Panc1 (cell line): ENCODE data around the gene STIL. TPM values are rescaled to one million over a fixed set of nuclear protein-coding genes. Genes with fewer than 3 reads are reported as not detected.
"Not testable (repeated sequence)": the region's sequence is repeated elsewhere in the genome, so short reads cannot be mapped to it uniquely, and the experiment has no call there.

ENCODE experiments used
- ATAC-seq: fragments of 200-7000 bp; cut with Tn5 transposase; 2 replicates; pipeline ENCODE4 v1.9.1; 2020; ENCODE audit warnings: mild to moderate bottlenecking, moderate library complexity
- BruUV-seq: library from RNA; stranded (reverse); fragments of 400-500 nt; replicated peaks from 2 replicates; lab custom pipeline; 2021; lab: Mats Ljungman, UMichigan
- CTCF ChIA-PET: fragments of 300-600 bp; sonication (Branson Sonifier 250); formaldehyde crosslinking; loops from one replicate; lab custom pipeline; 2022; ENCODE audit warnings: antibody characterized with exemption; lab: Charles Lee
- POLR2A ChIA-PET: fragments of 300-600 bp; sonication (Branson Sonifier 250); formaldehyde crosslinking; loops from one replicate; lab custom pipeline; 2022; ENCODE audit warnings: antibody characterized with exemption; lab: Charles Lee
- DNase-seq: peaks from one replicate; pipeline ENCODE4 v3.0.0-alpha.2; 2010; ENCODE audit warnings: low read depth, low spot score
- H3K27ac ChIP-seq: 2 replicates; pipeline ENCODE4 v1.5.1; 2011; ENCODE audit warnings: mild to moderate bottlenecking, low read length, inconsistent platforms
- H3K27me3 ChIP-seq: fragments of 200-500 bp; sonication (Bioruptor generic); 2 replicates; pipeline ENCODE4 v1.6.0; 2014; ENCODE audit warnings: low read length, inconsistent platforms; ENCODE audit not compliant: control insufficient read depth, insufficient read depth
- H3K36me3 ChIP-seq: fragments of 200-500 bp; sonication (Bioruptor generic); 2 replicates; pipeline ENCODE4 v1.5.1; 2014; ENCODE audit warnings: inconsistent platforms, mild to moderate bottlenecking, low read length, moderate library complexity; ENCODE audit not compliant: control insufficient read depth, insufficient read depth
- H3K4me1 ChIP-seq: 2 replicates; pipeline ENCODE4 v1.5.1; 2011; ENCODE audit warnings: inconsistent platforms, mild to moderate bottlenecking, low read length, moderate library complexity; ENCODE audit not compliant: control insufficient read depth, insufficient read depth
- H3K4me3 ChIP-seq, 2 experiments: 2 replicates each; pipeline ENCODE4 v1.5.1; 2011 to 2012; ENCODE audit warnings: low read depth in 2 of 2, low read length in 2 of 2, mild to moderate bottlenecking in 2 of 2, inconsistent platforms in 1 of 2, moderate library complexity in 1 of 2
- H3K9me3 ChIP-seq: fragments of 200-500 bp; sonication (Bioruptor generic); 2 replicates; pipeline ENCODE4 v1.5.1; 2014; ENCODE audit warnings: low read depth, mild to moderate bottlenecking, inconsistent platforms, low read length, moderate library complexity; ENCODE audit not compliant: control insufficient read depth, insufficient read depth
- CTCF ChIP-seq: fragments of 450-650 bp; IDR thresholded peaks from 2 replicates; pipeline ENCODE4 v1.5.1; 2017; ENCODE audit warnings: mild to moderate bottlenecking
- POLR2AphosphoS5 ChIP-seq: IDR thresholded peaks from 2 replicates; pipeline ENCODE4 v1.6.1; 2012; ENCODE audit warnings: mild to moderate bottlenecking, low read depth, low read length, moderate library complexity
- REST ChIP-seq, 2 experiments: IDR thresholded peaks; 2 replicates each; pipeline ENCODE4 v1.6.1; 2011 to 2012; ENCODE audit warnings: low read depth in 2 of 2, control low read depth in 1 of 2, low read length in 1 of 2, mild to moderate bottlenecking in 1 of 2, moderate library complexity in 1 of 2; ENCODE audit not compliant: insufficient read depth in 1 of 2
- SIN3A ChIP-seq: IDR thresholded peaks from 2 replicates; pipeline ENCODE4 v1.6.1; 2012; ENCODE audit warnings: low read depth, mild to moderate bottlenecking, low read length, moderate library complexity, borderline replicate concordance; ENCODE audit not compliant: insufficient read depth
- TCF7L2 ChIP-seq: IDR thresholded peaks from 2 replicates; pipeline ENCODE4 v1.6.1; 2011; ENCODE audit warnings: mild to moderate bottlenecking, low read depth, low read length, inconsistent platforms
- in situ Hi-C: cut with HindIII; loops from 2 replicates; pipeline ENCODE4 v1.10.0; 2016; ENCODE audit warnings: low sequenced_read_pairs, low pct_unique_long_range_greater_than_20kb
- intact Hi-C: fragments of 100-400 bp; cut with micrococcal nuclease; formaldehyde crosslinking; loops from one replicate; pipeline ENCODE4 v1.10.0; 2022; ENCODE audit not compliant: unreplicated experiment
- total RNA-seq: library from RNA; stranded (reverse); gene quantifications from one replicate; pipeline ENCODE4 v1.2.1, GENCODE V29; 2021; ENCODE audit not compliant: unreplicated experiment

The STIL gene
- total RNA-seq, 1 experiment from 2014 or later, result 31.6 TPM

- CTCF ChIA-PET, result interaction anchor here (1.3 kb wide), 1 partner anchor 14 kb away, joined by 3 read pairs; no protein-coding TSS in a partner anchor
- POLR2A ChIA-PET, result interaction anchor here (0.8 kb wide), 1 partner anchor 10 kb away, joined by 3 read pairs; no protein-coding TSS in a partner anchor
- H3K4me1 ChIP-seq, result 0 out of 2 replicates have a peak, but pooled peaks cover 2% of the 10 kb centered on the region
- no peaks in the 10 kb centered on the region for H3K27me3 ChIP-seq
- ATAC-seq, result no peak
- BruUV-seq, result no TSS peak
- intact Hi-C loops (no loop called here), in situ Hi-C loops (no loop called here)
- TF ChIP-seq REST (IDR thresholded peaks at IDR 0.05; ENCODE audit: insufficient read depth in 1 of 2, low read depth in 2 of 2, low read length in 1 of 2) (no peak), POLR2AphosphoS5 (no peak), CTCF (no peak), TCF7L2 (no peak), SIN3A (no peak)
- no peak for DNase-seq
- H3K27ac ChIP-seq, result no peak overlapping the region
- no peaks in the 10 kb centered on the region for H3K9me3 ChIP-seq
- no peaks in the 10 kb centered on the region for H3K36me3 ChIP-seq
- H3K4me3 ChIP-seq, result no peak overlapping the region
These were observed 10.7 kb upstream of the STIL start for GRCh38 chr1:47324682-47325081.

GRCh38 chr1:47323599-47324031 lies 9.7 kb upstream of the STIL start:
- 0 out of 2 replicates have a peak, but pooled peaks cover 2% of the 10 kb centered on the region for H3K4me1 ChIP-seq
- POLR2A ChIA-PET, result interaction anchor here (0.7 kb wide), 1 partner anchor 11 kb away, joined by 3 read pairs; no protein-coding TSS in a partner anchor
- in situ Hi-C loops, result no loop called here
- TF ChIP-seq TCF7L2, result 0 out of 2 replicates have a peak, but pooled peaks have one; percentile 35
- TF ChIP-seq CTCF, result no peak
- CTCF ChIA-PET, result interaction anchor here (1.3 kb wide), 1 partner anchor 15 kb away, joined by 3 read pairs; no protein-coding TSS in a partner anchor
- DNase-seq (no peak), ATAC-seq (no peak)
- H3K36me3 ChIP-seq, result no peaks in the 10 kb centered on the region
- no peaks in the 10 kb centered on the region for H3K9me3 ChIP-seq
- H3K27me3 ChIP-seq, result no peaks in the 10 kb centered on the region
- no peak overlapping the region for H3K4me3 ChIP-seq
- BruUV-seq, result no TSS peak
- intact Hi-C loops, result no loop called here
- no peak overlapping the region for H3K27ac ChIP-seq

- DNase-seq, H3K36me3 ChIP-seq, ATAC-seq, H3K27ac ChIP-seq, in situ Hi-C loops, H3K27me3 ChIP-seq, POLR2A ChIA-PET, BruUV-seq, H3K9me3 ChIP-seq, intact Hi-C loops, H3K4me3 ChIP-seq, CTCF ChIA-PET, H3K4me1 ChIP-seq: not testable (repeated sequence)
These were observed 6.0 kb upstream of the STIL start for GRCh38 chr1:47319968-47320367.
